GM12878 (cell line): Measurements from ENCODE around the gene TMEM256. TPM values are rescaled to one million over a fixed set of nuclear protein-coding genes. Genes with fewer than 3 reads are reported as not detected.

Experiments
- ATAC-seq: fragments of 200-7000 bp; cut with Tn5 transposase; 3 replicates; pipeline ENCODE4 v1.9.1; 2020; ENCODE audit warnings: mild to moderate bottlenecking, moderate library complexity
- BruUV-seq: library from RNA; stranded (reverse); fragments of 400-500 nt; replicated peaks from 2 replicates; lab custom pipeline; 2021; lab: Mats Ljungman, UMichigan
- CTCF ChIA-PET: fragments of 300-600 bp; sonication (Branson Sonifier 250); formaldehyde crosslinking; extraction: SDS; loops from one replicate; lab custom pipeline; 2021; ENCODE audit warnings: inconsistent platforms; lab: Yijun Ruan, JAX
- POLR2A ChIA-PET: fragments of 350-600 bp; formaldehyde crosslinking; extraction: SDS; loops from one replicate; lab custom pipeline; 2021; ENCODE audit warnings: inconsistent platforms; lab: Charles Lee
- RAD21 ChIA-PET: fragments of 300-600 bp; sonication (Branson Sonifier 250); formaldehyde crosslinking; loops from one replicate; lab custom pipeline; 2023; ENCODE audit warnings: antibody characterized with exemption; ENCODE audit not compliant: unreplicated experiment; lab: Charles Lee
- SMC1A ChIA-PET: fragments of 300-600 bp; sonication (Branson Sonifier 250); formaldehyde crosslinking; loops from one replicate; lab custom pipeline; 2023; ENCODE audit not compliant: unreplicated experiment, uncharacterized antibody; lab: Charles Lee
- DNase-seq: peaks from one replicate; pipeline ENCODE4 v3.0.0-alpha.2; 2011; ENCODE audit warnings: low read depth, low spot score
- FAIRE-seq: peaks from 3 replicates; lab custom pipeline; 2011; peaks lifted over from hg19 to GRCh38; lab: Jason Lieb, UNC
- H2AFZ ChIP-seq: 2 replicates; pipeline ENCODE4 v1.6.0; 2011; ENCODE audit warnings: low read depth, low read length, control low read depth; ENCODE audit not compliant: control insufficient read depth
- H3K27ac ChIP-seq: 2 replicates; pipeline ENCODE4 v1.5.1; 2011; ENCODE audit warnings: control low read depth; ENCODE audit not compliant: control insufficient read depth, insufficient read depth
- H3K27me3 ChIP-seq, 2 experiments: replicated peaks in 1 of 2; 2 replicates each; pipeline versions ENCODE4 v1.6.0 to v1.6.1; 2011; ENCODE audit warnings: low read length in 1 of 2; ENCODE audit not compliant: control insufficient read depth in 2 of 2, insufficient read depth in 2 of 2
- H3K36me3 ChIP-seq, 2 experiments: 2 replicates each; pipeline ENCODE4 v1.5.1; 2011; ENCODE audit warnings: low read length in 1 of 2; ENCODE audit not compliant: control insufficient read depth in 2 of 2, insufficient read depth in 2 of 2
- H3K4me1 ChIP-seq: 2 replicates; pipeline ENCODE4 v1.6.1; 2011; ENCODE audit warnings: mild to moderate bottlenecking, low read length, moderate library complexity, mixed read lengths; ENCODE audit not compliant: control insufficient read depth, insufficient read depth
- H3K4me2 ChIP-seq: 2 replicates; pipeline ENCODE4 v1.6.0; 2011; ENCODE audit warnings: control low read depth; ENCODE audit not compliant: control insufficient read depth, insufficient read depth
- H3K4me3 ChIP-seq: fragments of 200-600 bp; sonication (generic); 2 replicates; pipeline ENCODE4 v1.5.1; 2016
- H3K79me2 ChIP-seq: 2 replicates; pipeline ENCODE4 v1.6.0; 2011; ENCODE audit warnings: low read length; ENCODE audit not compliant: control insufficient read depth, insufficient read depth
- H3K9ac ChIP-seq: 2 replicates; pipeline ENCODE4 v1.8.0; 2011; ENCODE audit warnings: low read length, control low read depth, mixed read lengths; ENCODE audit not compliant: control insufficient read depth, insufficient read depth
- H3K9me3 ChIP-seq: replicated peaks from 3 replicates; pipeline ENCODE4 v1.5.1; 2011; ENCODE audit warnings: mild to moderate bottlenecking, low read length; ENCODE audit not compliant: control insufficient read depth, insufficient read depth
- H4K20me1 ChIP-seq: 2 replicates; pipeline ENCODE4 v1.6.0; 2011; ENCODE audit not compliant: control insufficient read depth, insufficient read depth
- BACH1 ChIP-seq: fragments of 450-650 bp; IDR thresholded peaks from 2 replicates; pipeline ENCODE4 v1.6.1; 2017; ENCODE audit warnings: mild to moderate bottlenecking, borderline replicate concordance
- CHD2 ChIP-seq: IDR thresholded peaks from 2 replicates; pipeline ENCODE4 v1.6.1; 2011; ENCODE audit warnings: low read depth, low read length, improper control_type of control experiment, borderline replicate concordance
- DPF2 ChIP-seq: fragments of 450-650 bp; IDR thresholded peaks from 2 replicates; pipeline ENCODE4 v1.6.1; 2017; ENCODE audit warnings: mild to moderate bottlenecking
- IKZF1 ChIP-seq: fragments of 450-650 bp; conservative IDR thresholded peaks from 2 replicates; pipeline ENCODE4 v1.6.1; 2017; ENCODE audit warnings: antibody characterized with exemption, mild to moderate bottlenecking
- MLLT1 ChIP-seq: fragments of 450-650 bp; IDR thresholded peaks from 2 replicates; pipeline ENCODE4 v1.6.1; 2016; ENCODE audit warnings: mild to moderate bottlenecking
- NBN ChIP-seq: fragments of 450-650 bp; IDR thresholded peaks from 2 replicates; pipeline ENCODE4 v1.6.1; 2016
- NR2F1 ChIP-seq: fragments of 450-650 bp; conservative IDR thresholded peaks from 2 replicates; pipeline ENCODE4 v1.6.1; 2017; ENCODE audit warnings: mild to moderate bottlenecking
- PBX3 ChIP-seq: IDR thresholded peaks from 2 replicates; pipeline ENCODE4 v1.6.1; 2011; ENCODE audit warnings: mild to moderate bottlenecking, low read depth, low read length, moderate library complexity; ENCODE audit not compliant: insufficient replicate concordance
- POLR2A ChIP-seq: IDR thresholded peaks from 2 replicates; pipeline ENCODE4 v1.6.1; 2011; ENCODE audit warnings: low read depth, mild to moderate bottlenecking, low read length
- POLR2AphosphoS5 ChIP-seq: IDR thresholded peaks from 2 replicates; pipeline ENCODE4 v1.6.1; 2011; ENCODE audit warnings: mild to moderate bottlenecking, low read length, inconsistent platforms
- RELB ChIP-seq: fragments of 450-650 bp; IDR thresholded peaks from 2 replicates; pipeline ENCODE4 v1.6.1; 2017; ENCODE audit warnings: low read depth, mild to moderate bottlenecking, moderate library complexity
- STAT1 ChIP-seq: fragments of 450-650 bp; conservative IDR thresholded peaks from 2 replicates; pipeline ENCODE4 v1.6.1; 2014; ENCODE audit warnings: antibody characterized with exemption, mild to moderate bottlenecking
- TCF3 ChIP-seq: IDR thresholded peaks from 2 replicates; pipeline ENCODE4 v1.6.1; 2012; ENCODE audit warnings: low read depth, mild to moderate bottlenecking, low read length, borderline replicate concordance; ENCODE audit not compliant: insufficient read depth
- ZBED1 ChIP-seq: IDR thresholded peaks from 2 replicates; pipeline ENCODE4 v1.6.1; 2016; ENCODE audit warnings: borderline replicate concordance
- ZNF687 ChIP-seq: fragments of 450-650 bp; IDR thresholded peaks from 2 replicates; pipeline ENCODE4 v1.6.1; 2017; ENCODE audit warnings: mild to moderate bottlenecking, moderate library complexity
- WGBS: methylation state at CpG from one replicate; pipeline ENCODE4 v1.1.6; 2016; ENCODE audit warnings: low lambda C conversion rate; ENCODE audit not compliant: insufficient replicate concordance, insufficient coverage; ENCODE audit errors: missing lambda C conversion rate; 5-methylcytosine and 5-hydroxymethylcytosine counted together
- in situ Hi-C: fragments of 300-500 bp; cut with MboI; formaldehyde crosslinking; loops from 9 replicates; pipeline ENCODE4 v1.14.3; 2018; ENCODE audit warnings: mixed read lengths
- intact Hi-C: fragments of 100-400 bp; cut with micrococcal nuclease; formaldehyde crosslinking; loops from one replicate; pipeline ENCODE4 v1.14.2; 2022; ENCODE audit not compliant: unreplicated experiment
- polyA plus RNA-seq, 11 experiments: library from polyadenylated mRNA; depleted of rRNA in 4 of 11; unstranded in 6 of 11; stranded (reverse) in 5 of 11; fragments of >200 nt; fragmentation: Nextera tagmentation in 4 of 11; fragmentation: Illumina TruSeq in 1 of 11; extraction: Ambion mirVana in 4 of 11; extraction: Trizol in 1 of 11; gene quantifications; 1 replicate in 1 of 11; 2 replicates in 10 of 11; pipeline versions ENCODE4 v1.2.1 to v1.2.3, GENCODE V29; 2011 to 2016; ENCODE audit warnings: inconsistent platforms in 2 of 11, missing spikeins in 2 of 11, low read depth in 1 of 11
- total RNA-seq, 4 experiments: library from RNA; depleted of rRNA in 3 of 4; stranded (reverse); fragments of >200 nt in 3 of 4; fragmentation: Illumina TruSeq in 1 of 4; extraction: Trizol in 1 of 4; gene quantifications; 2 replicates each; pipeline versions ENCODE4 v1.2.1 to v1.2.3, GENCODE V29; 2013 to 2021

The TMEM256 gene
- total and polyA plus RNA-seq, 10 of the 15 experiments (the other 5 are each of a cell fraction or from before 2014, with no cell fraction given), result 57.3 to 342 (median 95.7) TPM

GRCh38 chr17:7394452-7395191, 9.3 kb downstream of the TMEM256 start, which contains the start of gene PLSCR3:
Gene PLSCR3, minus strand, starts transcription at chr17:7394525. Its CDS starts 415 bp downstream, at chr17:7394110.
- POLR2A ChIA-PET, result interaction anchor here (0.6 to 3.2 kb wide), 3 partner anchors 9 to 282 kb away, joined by 3 to 23 read pairs (median 3); partner anchors contain the start of gene TMEM256
- H3K27me3 ChIP-seq, result no peaks in the 10 kb centered on the region
- TF ChIP-seq POLR2A, result peak; percentile 83
- 0 out of 2 replicates have a peak, but pooled peaks have one; percentile 14 for TF ChIP-seq RELB
- peak; percentile 22; the same call in 1 of the 2 replicates for TF ChIP-seq NR2F1
- TF ChIP-seq IKZF1, result peak; percentile 74
- no peak for TF ChIP-seq ZBED1
- TF ChIP-seq POLR2AphosphoS5, result 0 out of 2 replicates have a peak, but pooled peaks have one; percentile 47
- TF ChIP-seq NBN, result 0 out of 2 replicates have a peak, but pooled peaks have one; percentile 10
- peak; percentile 20; the same call in 1 of the 2 replicates for TF ChIP-seq MLLT1
- TF ChIP-seq BACH1, result peak; percentile 44; the same call in 1 of the 2 replicates
- TF ChIP-seq ZNF687, result peak; percentile 74; the same call in 1 of the 2 replicates
- TF ChIP-seq STAT1, result 0 out of 2 replicates have a peak, but pooled peaks have one; percentile 43
- TF ChIP-seq TCF3, result no peak
- TF ChIP-seq PBX3, result no peak
- peak; percentile 9; the same call in 1 of the 2 replicates for TF ChIP-seq DPF2
- peak; percentile 16; the same call in 1 of the 2 replicates for TF ChIP-seq CHD2

More at GRCh38 chr17:7394452-7395191, 9.3 kb downstream of the TMEM256 start, which contains the start of gene PLSCR3:
- Histone ChIP-seq H3K36me3 (no peaks in the 10 kb centered on the region), H4K20me1 (no peaks in the 10 kb centered on the region), H2AFZ (peak within 1 kb of the TSS; percentile 92), H3K9me3 (no peaks in the 10 kb centered on the region), H3K4me3 (peak within 1 kb of the TSS; percentile 80), H3K4me2 (peak within 1 kb of the TSS; percentile 96), H3K79me2 (peaks cover 2% of the 10 kb centered on the region), H3K27ac (peak within 1 kb of the TSS; percentile 58), H3K9ac (peak within 1 kb of the TSS; percentile 85), H3K4me1 (no peaks in the 10 kb centered on the region)
- intact Hi-C loops (no loop called here), in situ Hi-C loops (no loop called here)
- WGBS, result 1% methylated on average over 52 of the region's 71 CpGs
- ATAC-seq (peak; percentile 96), DNase-seq (peak; percentile 26), FAIRE-seq (peak; percentile 65)
- RAD21 ChIA-PET, result interaction anchor here (0.6 to 1.3 kb wide), 7 partner anchors 9 to 256 kb away, joined by 3 to 10 read pairs (median 3); partner anchors contain the start of genes ACAP1, TMEM102, TMEM256 and TNFSF12
- no TSS peak for BruUV-seq
- SMC1A ChIA-PET, result no interaction called here
- CTCF ChIA-PET, result interaction anchor here (1.0 to 1.5 kb wide), 2 partner anchors 127 to 166 kb away, joined by 4 to 10 read pairs; partner anchors contain the start of gene SENP3
